Transverse colon (tissue), 4 donors: ENCODE measurements around the gene DPP9. TPM values are rescaled to one million over a fixed set of nuclear protein-coding genes. Genes with fewer than 3 reads are reported as not detected.
A peak's percentile ranks its signal among the peaks of the same experiment; 100 is the strongest.

Experiments used
- DNase-seq: peaks from one replicate; pipeline ENCODE4 v3.0.0-alpha.2; 2019
- H3K27ac ChIP-seq, 4 donors: fragments of 200-600 bp; sonication (generic); 2 replicates each; pipeline ENCODE4 v1.5.1; 2016 to 2018; ENCODE audit warnings: inconsistent platforms in 4 of 4
- H3K27me3 ChIP-seq: fragments of 200-600 bp; sonication (generic); 2 replicates; pipeline ENCODE4 v1.5.1; 2017; ENCODE audit warnings: inconsistent platforms
- H3K36me3 ChIP-seq, 4 donors: fragments of 200-600 bp; sonication (generic); 2 replicates each; pipeline ENCODE4 v1.5.1; 2017 to 2019; ENCODE audit warnings: inconsistent platforms in 4 of 4
- H3K4me1 ChIP-seq, 4 donors: fragments of 200-600 bp; sonication (generic); 2 replicates each; pipeline ENCODE4 v1.5.1; 2017 to 2020; ENCODE audit warnings: inconsistent platforms in 4 of 4
- H3K4me3 ChIP-seq, 4 donors: fragments of 200-600 bp; sonication (generic); 1 replicate in 1 of 4; 2 replicates in 3 of 4; pipeline versions ENCODE4 v1.5.1 to v1.6.1; 2017 to 2019; ENCODE audit warnings: inconsistent platforms in 4 of 4
- H3K9me3 ChIP-seq, 2 donors: fragments of 200-600 bp; sonication (generic); 2 replicates each; pipeline ENCODE4 v1.5.1; 2017 to 2019; ENCODE audit warnings: inconsistent platforms in 2 of 2
- EP300 ChIP-seq: sonication (generic); formaldehyde crosslinking; IDR thresholded peaks from one replicate; pipeline ENCODE4 v1.6.1; 2017; ENCODE audit warnings: antibody characterized with exemption, low read depth
- POLR2A ChIP-seq: fragments of 450-650 bp; IDR thresholded peaks from one replicate; pipeline ENCODE4 v1.6.1; 2016; ENCODE audit warnings: antibody characterized with exemption, mild to moderate bottlenecking, moderate library complexity
- POLR2AphosphoS5 ChIP-seq, 3 donors: sonication (generic); formaldehyde crosslinking; IDR thresholded peaks; one replicate each; pipeline ENCODE4 v1.6.1; 2016; ENCODE audit warnings: antibody characterized with exemption in 3 of 3
- WGBS, 2 donors: methylation state at CpG; one replicate each; pipeline ENCODE4 v1.1.5; 2018; ENCODE audit warnings: low coverage in 1 of 2; 5-methylcytosine and 5-hydroxymethylcytosine counted together
- in situ Hi-C, 4 donors: fragments of 200-750 bp; cut with MboI; loops; one replicate each; pipeline versions ENCODE4 v1.15.0 to v1.15.1; 2017; ENCODE audit warnings: low sequenced_read_pairs in 3 of 4, low pct_ligation_motif_present in 1 of 4, low pct_unique_long_range_greater_than_20kb in 1 of 4
- intact Hi-C: fragments of 100-400 bp; cut with DNase I; formaldehyde crosslinking; loops from one replicate; pipeline ENCODE4 v1.15.1; 2023; ENCODE audit warnings: low total_unique reads
- total RNA-seq, 4 donors: library from RNA; depleted of rRNA; stranded (reverse); fragments of >200 nt; gene quantifications; one replicate each; pipeline ENCODE4 v1.1.0, GENCODE V29; 2016
- TF ChIP-seq, protein P1 (sequence below), 5 experiments: fragments of 200-600 bp in 3 of 5; fragments of 450-650 bp in 2 of 5; sonication (generic) in 3 of 5; IDR thresholded peaks; 1 replicate in 2 of 5; 2 replicates in 3 of 5; pipeline ENCODE4 v1.5.1; 2016 to 2017; ENCODE audit warnings: antibody characterized with exemption in 5 of 5, inconsistent platforms in 3 of 5, mild to moderate bottlenecking in 2 of 5, moderate library complexity in 1 of 5

Gene DPP9
- total RNA-seq, 4 donors from 2014 or later, result 74.1 to 320 (median 103) TPM

DNA sequence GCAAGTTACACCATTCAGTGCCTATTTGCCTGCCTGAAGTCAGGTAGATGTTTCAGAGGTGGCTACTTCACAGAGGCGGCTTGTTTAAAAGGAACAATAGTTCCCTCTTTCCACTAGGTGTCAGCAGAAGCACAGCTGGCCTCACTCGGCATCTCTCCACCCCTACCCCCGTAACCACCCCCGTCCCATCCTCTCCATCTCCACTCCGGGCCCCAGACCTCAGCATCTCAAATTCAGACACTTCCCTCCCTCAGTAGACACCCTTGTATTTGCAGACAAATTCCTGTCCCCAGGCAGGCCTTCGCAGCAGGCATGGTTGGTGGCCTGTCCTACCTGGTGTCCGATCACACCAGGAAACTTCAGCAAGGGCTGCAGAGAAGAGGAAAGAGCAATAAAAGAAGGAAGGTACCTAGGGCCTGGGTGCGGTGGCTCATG lies 9.1 kb upstream of the DPP9 start:
- no peak for TF ChIP-seq EP300
- no peak for TF ChIP-seq POLR2A
- TF ChIP-seq, protein P1, sequence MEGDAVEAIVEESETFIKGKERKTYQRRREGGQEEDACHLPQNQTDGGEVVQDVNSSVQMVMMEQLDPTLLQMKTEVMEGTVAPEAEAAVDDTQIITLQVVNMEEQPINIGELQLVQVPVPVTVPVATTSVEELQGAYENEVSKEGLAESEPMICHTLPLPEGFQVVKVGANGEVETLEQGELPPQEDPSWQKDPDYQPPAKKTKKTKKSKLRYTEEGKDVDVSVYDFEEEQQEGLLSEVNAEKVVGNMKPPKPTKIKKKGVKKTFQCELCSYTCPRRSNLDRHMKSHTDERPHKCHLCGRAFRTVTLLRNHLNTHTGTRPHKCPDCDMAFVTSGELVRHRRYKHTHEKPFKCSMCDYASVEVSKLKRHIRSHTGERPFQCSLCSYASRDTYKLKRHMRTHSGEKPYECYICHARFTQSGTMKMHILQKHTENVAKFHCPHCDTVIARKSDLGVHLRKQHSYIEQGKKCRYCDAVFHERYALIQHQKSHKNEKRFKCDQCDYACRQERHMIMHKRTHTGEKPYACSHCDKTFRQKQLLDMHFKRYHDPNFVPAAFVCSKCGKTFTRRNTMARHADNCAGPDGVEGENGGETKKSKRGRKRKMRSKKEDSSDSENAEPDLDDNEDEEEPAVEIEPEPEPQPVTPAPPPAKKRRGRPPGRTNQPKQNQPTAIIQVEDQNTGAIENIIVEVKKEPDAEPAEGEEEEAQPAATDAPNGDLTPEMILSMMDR (IDR thresholded peaks at IDR 0.05), result peak; percentile 62 to 82 (median 77)
- TF ChIP-seq POLR2AphosphoS5 (IDR thresholded peaks at IDR 0.05), result no peak

DNA sequence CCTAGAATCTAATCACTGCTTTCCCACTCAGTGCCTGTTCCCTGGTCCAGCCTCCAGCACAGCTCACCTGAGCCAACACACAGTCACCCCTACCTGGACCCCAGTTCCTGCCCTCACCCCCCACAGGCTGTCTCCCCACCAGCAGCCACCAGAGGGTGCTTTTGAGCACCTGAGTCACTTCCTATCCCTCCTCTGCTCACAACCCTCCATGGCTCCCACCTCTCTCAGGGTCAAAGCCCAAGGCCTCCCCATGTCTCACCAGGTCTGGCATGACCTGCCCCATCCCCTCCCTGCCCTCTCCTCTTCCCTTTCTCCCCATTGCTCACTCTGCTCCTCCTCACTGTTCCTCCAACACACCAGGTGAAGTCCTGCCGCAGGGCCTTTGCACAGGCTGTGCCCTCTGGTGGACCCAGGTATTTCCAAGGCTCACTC lies 7.1 kb upstream of the DPP9 start:
- in situ Hi-C loops, result loop anchor here in 3 of 4 donors (5.0 to 10.0 kb wide), 2 partner anchors 54 to 57 kb away; no protein-coding TSS in a partner anchor
- H3K9me3 ChIP-seq, result no peaks in the 10 kb centered on the region
- intact Hi-C loops, result no loop called here
- H3K36me3 ChIP-seq, result no peaks in the 10 kb centered on the region
- H3K27me3 ChIP-seq, result peaks cover 14% of the 10 kb centered on the region
- no peak overlapping the region for H3K27ac ChIP-seq
- no peak for TF ChIP-seq EP300
- TF ChIP-seq, protein P1 (IDR thresholded peaks at IDR 0.05), result peak; percentile 38 to 51 (median 42)
- H3K4me3 ChIP-seq, result no peak overlapping the region
- 100% methylated on average over 1 of the region's 1 CpG for WGBS, 2 donors
- H3K4me1 ChIP-seq, result peaks cover 0 to 6% (median 2%) of the 10 kb centered on the region in 4 donors
- DNase-seq, result peak; percentile 37

More for the DNA sequence above, 9.1 kb upstream of the DPP9 start:
- intact Hi-C loops, result no loop called here
- in situ Hi-C loops, result loop anchor here in 3 of 4 donors (5.0 to 10.0 kb wide), 2 partner anchors 52 to 55 kb away; no protein-coding TSS in a partner anchor
- H3K27ac ChIP-seq, result no peak overlapping the region
- no peaks in the 10 kb centered on the region for H3K9me3 ChIP-seq
- H3K27me3 ChIP-seq, result peaks cover 23% of the 10 kb centered on the region
- peaks cover 0 to 6% (median 2%) of the 10 kb centered on the region in 4 donors for H3K4me1 ChIP-seq
- 0 to 11% methylated on average over 2 to 8 of the region's 8 CpGs for WGBS, 2 donors
- DNase-seq, result peak; percentile 45
- no peak overlapping the region for H3K4me3 ChIP-seq
- H3K36me3 ChIP-seq, result no peaks in the 10 kb centered on the region

DNA sequence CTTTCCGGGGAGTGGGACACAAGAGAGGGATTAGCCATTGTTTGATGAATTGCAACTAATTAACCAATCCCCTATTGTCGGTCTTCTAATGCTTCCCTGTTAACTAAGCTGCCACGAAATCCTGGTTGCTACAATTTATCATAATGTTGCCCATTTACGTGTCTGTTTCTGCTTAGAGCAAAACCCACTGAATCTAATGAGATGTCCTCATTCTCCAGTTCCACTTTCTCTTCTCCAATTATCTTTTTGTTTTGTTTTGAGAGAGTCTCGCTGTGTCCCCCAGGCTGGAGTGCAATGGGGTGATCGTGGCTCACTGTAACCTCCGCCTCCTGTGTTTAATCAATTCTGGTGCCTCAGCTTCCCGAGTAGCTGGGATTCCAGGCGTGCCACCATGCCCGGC lies 5.2 kb upstream of the DPP9 start:
- TF ChIP-seq, protein P1 (IDR thresholded peaks at IDR 0.05), result no peak
- TF ChIP-seq POLR2A (no peak), EP300 (no peak), POLR2AphosphoS5 (IDR thresholded peaks at IDR 0.05) (no peak)
- in situ Hi-C loops (loop anchor here in 1 of 4 donors (10.0 kb wide), 1 partner anchor 66 kb away; the partner anchor contains the start of gene FEM1A), intact Hi-C loops (no loop called here)
- H3K4me3 ChIP-seq, result no peak overlapping the region
- H3K36me3 ChIP-seq, result no peaks in the 10 kb centered on the region
- H3K27me3 ChIP-seq, result no peaks in the 10 kb centered on the region
- 52 to 65% methylated on average over 5 to 10 of the region's 10 CpGs for WGBS, 2 donors
- peaks cover 3 to 13% (median 6%) of the 10 kb centered on the region in 4 donors for H3K4me1 ChIP-seq
- H3K9me3 ChIP-seq, result no peaks in the 10 kb centered on the region
- no peak for DNase-seq
- H3K27ac ChIP-seq, result no peak overlapping the region

DNA sequence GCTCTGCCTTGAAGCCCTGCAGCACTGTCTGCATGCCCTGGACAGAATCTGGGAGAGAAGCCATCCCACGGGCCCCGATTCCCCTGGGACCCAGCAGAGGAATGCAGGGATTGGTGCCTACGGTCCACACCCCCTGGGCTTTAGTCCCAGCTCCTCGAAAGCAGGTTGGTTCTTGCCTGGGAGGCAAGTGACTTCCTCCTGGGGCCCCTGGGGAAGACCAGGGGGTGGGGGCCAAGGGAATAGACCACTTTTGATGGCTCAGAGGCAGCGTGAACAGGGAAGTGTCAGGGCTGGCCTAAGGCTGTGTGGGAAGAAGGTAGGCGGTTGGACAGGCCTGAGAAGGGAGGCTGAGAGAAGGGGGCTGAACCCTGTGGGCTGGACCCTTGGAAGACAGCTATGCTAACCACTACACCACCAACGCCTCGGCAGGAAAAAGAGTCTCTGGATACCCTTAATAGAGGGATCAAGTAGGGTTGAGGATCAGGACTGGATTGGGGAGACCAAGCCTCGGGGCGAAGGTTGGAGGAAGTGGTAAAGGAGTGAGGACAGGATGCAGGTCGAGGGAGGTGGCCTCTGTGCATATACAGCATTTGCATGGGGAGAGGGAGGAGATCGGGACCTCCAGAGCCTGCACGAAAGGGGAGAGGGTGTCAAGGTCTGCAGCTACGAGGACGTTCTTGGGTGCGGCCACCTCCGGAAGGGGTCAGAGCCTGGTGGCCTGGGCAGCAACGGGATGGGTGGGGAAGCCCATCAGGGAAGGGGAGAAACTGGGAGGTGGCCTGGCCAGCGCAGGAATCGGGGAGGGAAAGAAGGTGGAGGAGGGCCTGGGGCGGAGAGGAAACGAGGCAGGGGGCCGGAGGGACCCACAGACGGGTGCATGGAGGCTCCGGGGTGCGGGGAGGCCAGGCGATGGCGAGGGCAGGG lies 709 bp downstream of the DPP9 start:
- intact Hi-C loops, result no loop called here
- TF ChIP-seq POLR2AphosphoS5 (IDR thresholded peaks at IDR 0.05), result no peak
- TF ChIP-seq EP300, result no peak
- peak; percentile 7 for TF ChIP-seq POLR2A
- in situ Hi-C loops, result loop anchor here in 1 of 4 donors (10.0 kb wide), 1 partner anchor 72 kb away; the partner anchor contains the start of gene FEM1A
- Histone ChIP-seq H3K27me3 (no peaks in the 10 kb centered on the region), H3K4me3 (peak overlapping the region; percentile 93 to 99 (median 96)), H3K9me3 (no peaks in the 10 kb centered on the region), H3K36me3 (peaks cover 0 to 20% (median 7%) of the 10 kb centered on the region in 4 donors), H3K4me1 (peaks cover 13 to 31% (median 20%) of the 10 kb centered on the region in 4 donors), H3K27ac (peak overlapping the region; percentile 89 to 97 (median 94))
- DNase-seq, result peak; percentile 39
- WGBS, 2 donors, result 0 to 2% methylated on average over 7 to 27 of the region's 28 CpGs
